GM12801 (cell line): ENCODE measurements around the gene BMAL1.

Experiments used
- TF ChIP-seq, protein P1 (sequence below): IDR thresholded peaks from one replicate; pipeline ENCODE4 v1.5.1; 2011; ENCODE audit warnings: control low read depth; ENCODE audit not compliant: insufficient read length; ENCODE audit errors: extremely low read depth

The BMAL1 gene

DNA sequence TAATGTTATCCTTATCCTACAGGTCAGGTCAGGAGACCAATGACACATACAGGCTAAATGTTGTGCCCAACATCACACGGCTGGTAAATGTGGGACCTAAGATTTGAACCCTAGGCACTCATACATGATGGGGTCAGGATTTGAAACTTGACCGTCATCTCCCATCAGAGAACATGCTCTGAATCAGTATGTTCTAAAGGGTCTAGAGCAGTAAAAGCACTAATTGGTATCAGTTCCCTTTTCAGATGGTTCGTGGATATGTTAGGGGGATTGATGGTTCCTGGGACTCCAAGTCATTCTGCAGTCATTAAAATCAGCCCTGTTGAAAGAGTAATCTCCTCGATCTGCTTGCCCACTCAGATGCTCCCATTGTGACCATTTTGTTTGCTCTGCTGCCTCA lies 65.5 kb downstream of the BMAL1 start:
- TF ChIP-seq, protein P1, sequence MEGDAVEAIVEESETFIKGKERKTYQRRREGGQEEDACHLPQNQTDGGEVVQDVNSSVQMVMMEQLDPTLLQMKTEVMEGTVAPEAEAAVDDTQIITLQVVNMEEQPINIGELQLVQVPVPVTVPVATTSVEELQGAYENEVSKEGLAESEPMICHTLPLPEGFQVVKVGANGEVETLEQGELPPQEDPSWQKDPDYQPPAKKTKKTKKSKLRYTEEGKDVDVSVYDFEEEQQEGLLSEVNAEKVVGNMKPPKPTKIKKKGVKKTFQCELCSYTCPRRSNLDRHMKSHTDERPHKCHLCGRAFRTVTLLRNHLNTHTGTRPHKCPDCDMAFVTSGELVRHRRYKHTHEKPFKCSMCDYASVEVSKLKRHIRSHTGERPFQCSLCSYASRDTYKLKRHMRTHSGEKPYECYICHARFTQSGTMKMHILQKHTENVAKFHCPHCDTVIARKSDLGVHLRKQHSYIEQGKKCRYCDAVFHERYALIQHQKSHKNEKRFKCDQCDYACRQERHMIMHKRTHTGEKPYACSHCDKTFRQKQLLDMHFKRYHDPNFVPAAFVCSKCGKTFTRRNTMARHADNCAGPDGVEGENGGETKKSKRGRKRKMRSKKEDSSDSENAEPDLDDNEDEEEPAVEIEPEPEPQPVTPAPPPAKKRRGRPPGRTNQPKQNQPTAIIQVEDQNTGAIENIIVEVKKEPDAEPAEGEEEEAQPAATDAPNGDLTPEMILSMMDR = no peak

DNA sequence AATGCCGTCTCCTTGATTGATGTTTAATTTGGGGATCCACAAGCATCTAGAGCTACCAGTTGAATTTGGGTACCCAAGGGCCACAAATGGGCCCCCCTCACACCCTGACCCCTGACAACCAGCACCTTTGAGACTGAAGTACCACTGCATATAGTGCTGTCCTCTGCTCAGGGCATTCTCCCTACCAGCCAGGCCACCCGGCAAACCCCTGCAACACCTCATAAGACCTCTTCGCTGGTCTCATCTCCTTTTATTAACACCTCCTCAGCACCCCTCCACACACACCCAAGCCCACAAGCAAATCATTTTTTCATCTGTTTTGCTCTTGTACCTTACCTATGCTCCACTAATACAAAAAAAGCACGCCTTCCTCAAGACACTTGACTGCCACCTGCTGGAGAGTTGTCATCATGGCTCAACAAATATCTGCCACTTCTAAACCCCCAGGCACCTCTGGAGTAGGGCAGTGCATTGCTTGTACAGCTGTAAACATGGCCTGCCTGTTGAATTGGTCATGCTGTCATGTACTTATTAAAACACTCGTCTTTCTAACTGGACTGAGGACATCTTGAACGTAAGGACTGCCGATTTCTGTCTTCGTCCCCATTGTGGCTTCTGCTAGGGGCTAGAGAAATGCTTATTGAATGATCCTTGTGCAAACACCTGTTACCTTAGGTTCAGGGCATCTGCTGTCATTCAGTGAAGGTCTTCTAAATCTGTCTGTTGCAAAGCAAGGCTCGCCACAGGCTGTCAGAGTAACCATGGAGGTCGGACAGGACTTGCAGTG lies 66.5 kb downstream of the BMAL1 start:
- TF ChIP-seq, protein P1 = no peak

DNA sequence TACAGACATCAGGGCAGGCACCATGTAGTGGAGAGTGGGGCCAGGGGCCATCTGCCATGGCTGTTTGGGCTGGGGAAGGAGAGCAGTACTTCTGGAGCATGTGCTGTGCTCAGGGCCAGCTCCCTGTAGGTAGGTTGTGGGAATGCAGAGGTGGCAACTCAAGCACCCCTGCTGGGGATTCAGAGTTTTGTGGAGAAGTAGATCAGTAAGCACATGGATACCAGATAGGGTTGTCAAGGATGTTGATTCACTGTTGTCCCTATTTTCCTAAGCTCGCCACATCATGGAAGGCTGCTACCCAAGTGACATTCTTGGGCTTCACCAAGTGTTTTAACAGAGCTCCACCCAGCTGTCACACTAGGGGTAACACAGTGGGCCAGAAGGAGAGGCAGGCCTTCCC lies 67.2 kb downstream of the BMAL1 start:
- TF ChIP-seq, protein P1 = no peak

DNA sequence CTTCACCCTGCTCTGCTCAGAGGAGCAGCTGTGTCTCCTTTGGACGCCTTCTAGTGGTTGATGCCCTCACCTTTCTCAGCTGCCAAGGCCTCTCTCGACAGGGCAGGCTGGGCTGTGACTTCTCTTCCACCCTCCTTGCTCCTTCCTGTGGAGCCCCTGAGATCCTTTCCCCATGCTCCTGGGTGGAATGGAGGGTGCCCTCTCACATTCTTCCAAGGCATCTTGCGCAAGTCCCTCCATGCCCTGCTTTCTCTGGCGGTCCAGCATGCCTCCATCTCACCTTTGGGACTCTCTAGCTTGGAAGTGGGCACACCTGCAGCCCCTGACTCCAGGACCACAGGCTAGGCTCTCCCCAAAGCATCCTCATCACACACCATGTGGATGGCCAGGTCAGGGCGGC lies 68.9 kb downstream of the BMAL1 start:
- TF ChIP-seq, protein P1 = no peak

DNA sequence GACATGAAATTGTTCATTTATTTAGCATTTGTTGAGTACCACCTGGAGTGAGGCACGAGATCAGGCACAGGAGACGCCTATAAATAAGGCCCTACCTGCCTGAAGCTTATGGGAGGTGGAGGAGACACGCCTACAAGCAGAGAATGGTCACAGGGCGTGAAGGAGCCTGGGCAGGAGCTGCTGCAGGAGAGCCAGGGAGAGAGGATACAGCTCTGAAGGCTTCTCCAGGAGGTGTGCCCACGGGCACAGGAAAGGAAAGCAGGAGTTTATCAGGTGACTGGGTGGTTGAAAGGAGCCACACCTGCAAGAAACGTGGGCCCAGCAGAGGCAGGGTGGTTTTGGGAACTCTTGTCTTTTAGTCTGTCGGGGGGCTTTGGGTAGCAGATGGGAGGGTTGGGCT lies 70.3 kb downstream of the BMAL1 start:
- TF ChIP-seq, protein P1 = no peak

DNA sequence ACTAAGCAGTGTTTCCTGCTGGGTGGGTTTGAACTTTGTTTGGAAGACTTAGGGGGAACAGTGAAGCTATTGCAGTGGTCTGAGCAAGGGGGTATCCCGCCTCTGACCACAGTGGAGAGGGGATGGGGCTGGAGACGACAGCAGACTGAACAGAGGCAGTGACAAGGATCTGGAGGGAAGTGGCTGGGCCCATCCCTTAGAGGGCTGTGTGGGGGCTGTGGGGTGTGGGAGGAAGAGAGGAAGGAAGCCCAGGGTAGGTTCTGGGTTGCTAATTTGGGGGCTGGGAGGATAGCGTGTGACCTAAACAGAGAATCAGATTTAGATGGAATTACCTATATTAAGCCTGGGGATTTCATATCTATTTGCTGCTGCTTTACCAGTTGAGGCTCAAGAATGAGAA lies 70.7 kb downstream of the BMAL1 start:
- TF ChIP-seq, protein P1 = no peak

DNA sequence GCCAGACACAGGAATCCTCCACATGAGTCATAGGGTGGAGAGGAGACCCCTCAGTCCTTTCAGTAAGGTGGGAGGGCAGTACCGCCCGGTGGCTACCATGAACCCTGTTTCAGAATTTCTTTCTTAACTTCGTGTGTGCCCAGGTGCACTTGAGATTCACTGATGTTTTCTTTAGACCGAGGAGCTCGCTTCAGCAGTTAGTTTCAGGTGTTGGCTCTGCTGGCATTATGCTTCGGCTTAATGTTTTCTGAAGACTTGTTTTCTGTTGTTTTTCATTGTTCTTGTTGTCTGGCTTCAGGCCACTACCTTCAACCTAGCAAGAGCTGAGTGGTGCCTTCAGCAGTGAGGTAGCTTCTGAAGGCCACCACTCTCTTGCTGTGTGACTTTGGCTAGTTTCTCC lies 71.5 kb downstream of the BMAL1 start:
- TF ChIP-seq, protein P1 = no peak
